HEK293T (cell line): ENCODE results near the gene SRD5A1.

Experiments
- CTCF ChIA-PET: fragments of 350-600 bp; formaldehyde crosslinking; extraction: SDS; loops from one replicate; lab custom pipeline; 2021; ENCODE audit warnings: antibody characterized with exemption, inconsistent platforms; lab: Yijun Ruan, JAX
- POLR2A ChIA-PET: fragments of 350-600 bp; formaldehyde crosslinking; extraction: SDS; loops from one replicate; lab custom pipeline; 2020; ENCODE audit warnings: antibody characterized with exemption, inconsistent platforms; lab: Yijun Ruan, JAX
- DNase-seq: peaks from one replicate; pipeline ENCODE4 v3.0.0; 2012; ENCODE audit warnings: mixed read lengths; ENCODE audit errors: extremely low spot score
- ARNT ChIP-seq: fragments of 450-650 bp; IDR thresholded peaks from 2 replicates; pipeline ENCODE4 v1.6.1; 2017; ENCODE audit warnings: mild to moderate bottlenecking
- BHLHE40 ChIP-seq: fragments of 450-650 bp; IDR thresholded peaks from 2 replicates; pipeline ENCODE4 v1.6.1; 2016; ENCODE audit warnings: mild to moderate bottlenecking, moderate library complexity, borderline replicate concordance
- CTBP1 ChIP-seq: fragments of 450-650 bp; IDR thresholded peaks from 2 replicates; pipeline ENCODE4 v1.6.1; 2016; ENCODE audit warnings: borderline replicate concordance
- ELF4 ChIP-seq: fragments of 450-650 bp; IDR thresholded peaks from 2 replicates; pipeline ENCODE4 v1.6.1; 2017; ENCODE audit warnings: antibody characterized with exemption
- FOXA1 ChIP-seq: fragments of 450-650 bp; IDR thresholded peaks from 2 replicates; pipeline ENCODE4 v1.6.1; 2016; ENCODE audit warnings: mild to moderate bottlenecking
- FOXK2 ChIP-seq: fragments of 450-650 bp; IDR thresholded peaks from 2 replicates; pipeline ENCODE4 v1.6.1; 2016; ENCODE audit warnings: mild to moderate bottlenecking
- FOXM1 ChIP-seq: fragments of 450-650 bp; IDR thresholded peaks from 2 replicates; pipeline ENCODE4 v1.6.1; 2017; ENCODE audit warnings: mild to moderate bottlenecking, borderline replicate concordance
- HDGF ChIP-seq: fragments of 450-650 bp; IDR thresholded peaks from 2 replicates; pipeline ENCODE4 v1.6.1; 2017; ENCODE audit warnings: antibody characterized with exemption, borderline replicate concordance
- L3MBTL2 ChIP-seq: fragments of 450-650 bp; conservative IDR thresholded peaks from 2 replicates; pipeline ENCODE4 v1.6.1; 2016; ENCODE audit warnings: mild to moderate bottlenecking
- LEF1 ChIP-seq: fragments of 450-650 bp; IDR thresholded peaks from 2 replicates; pipeline ENCODE4 v1.6.1; 2017; ENCODE audit warnings: mild to moderate bottlenecking, borderline replicate concordance
- NFRKB ChIP-seq: fragments of 450-650 bp; IDR thresholded peaks from 2 replicates; pipeline ENCODE4 v1.6.1; 2016; ENCODE audit warnings: mild to moderate bottlenecking, moderate library complexity
- SP1 ChIP-seq: fragments of 450-650 bp; IDR thresholded peaks from 2 replicates; pipeline ENCODE4 v1.6.1; 2017
- SUZ12 ChIP-seq: fragments of 450-650 bp; IDR thresholded peaks from 2 replicates; pipeline ENCODE4 v1.6.1; 2016; ENCODE audit warnings: mild to moderate bottlenecking
- TARDBP ChIP-seq: fragments of 450-650 bp; IDR thresholded peaks from 2 replicates; pipeline ENCODE4 v1.6.1; 2016
- ZNF384 ChIP-seq: fragments of 450-650 bp; IDR thresholded peaks from 2 replicates; pipeline ENCODE4 v1.6.1; 2016
- TF ChIP-seq, protein P1 (sequence below): fragments of 450-650 bp; IDR thresholded peaks from 2 replicates; pipeline ENCODE4 v1.6.1; 2016

Gene SRD5A1

DNA sequence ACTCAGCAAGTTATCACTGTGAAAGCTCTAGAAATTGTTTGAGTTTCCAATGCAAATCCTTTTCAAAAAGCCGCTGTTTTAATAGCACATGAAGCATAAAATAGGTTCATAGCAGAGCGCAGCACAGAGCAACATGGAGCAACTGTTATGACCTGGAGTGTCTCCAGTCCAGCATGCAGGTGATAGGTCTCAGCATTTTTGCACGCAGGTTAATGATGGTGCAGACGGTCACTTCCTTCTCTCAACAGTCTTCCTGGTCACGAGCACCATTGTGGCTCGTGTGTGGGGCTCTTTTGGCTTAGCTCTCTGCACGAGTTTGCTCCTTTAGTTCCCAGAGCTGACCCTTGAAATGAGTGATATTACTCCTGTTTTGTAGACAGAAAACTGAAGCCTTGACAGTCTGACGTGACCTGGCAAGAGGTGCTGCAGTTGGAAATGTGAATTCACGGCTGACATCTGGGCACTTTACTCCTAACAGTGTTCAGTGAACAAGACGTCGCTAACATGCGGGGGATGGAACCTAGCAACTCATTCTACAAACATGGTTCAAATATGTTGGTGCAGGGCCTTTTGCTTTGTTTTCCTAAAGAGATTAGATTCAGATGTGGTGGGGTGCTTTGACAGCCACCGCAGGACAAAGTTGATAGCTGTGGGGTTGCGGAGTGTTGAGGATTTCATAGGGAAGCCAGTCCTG, 90.0 kb downstream of the SRD5A1 start:
- POLR2A ChIA-PET, result interaction anchor here (1.2 to 1.3 kb wide), 2 partner anchors 10 to 90 kb away, joined by 3 to 4 read pairs; partner anchors contain the start of genes SRD5A1 and TENT4A
- TF ChIP-seq ELF4 (no peak), ARNT (no peak), SP1 (no peak), TARDBP (no peak), FOXM1 (no peak), HDGF (no peak), CTBP1 (no peak)
- TF ChIP-seq, protein P1, sequence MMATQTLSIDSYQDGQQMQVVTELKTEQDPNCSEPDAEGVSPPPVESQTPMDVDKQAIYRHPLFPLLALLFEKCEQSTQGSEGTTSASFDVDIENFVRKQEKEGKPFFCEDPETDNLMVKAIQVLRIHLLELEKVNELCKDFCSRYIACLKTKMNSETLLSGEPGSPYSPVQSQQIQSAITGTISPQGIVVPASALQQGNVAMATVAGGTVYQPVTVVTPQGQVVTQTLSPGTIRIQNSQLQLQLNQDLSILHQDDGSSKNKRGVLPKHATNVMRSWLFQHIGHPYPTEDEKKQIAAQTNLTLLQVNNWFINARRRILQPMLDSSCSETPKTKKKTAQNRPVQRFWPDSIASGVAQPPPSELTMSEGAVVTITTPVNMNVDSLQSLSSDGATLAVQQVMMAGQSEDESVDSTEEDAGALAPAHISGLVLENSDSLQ, result no peak
- CTCF ChIA-PET, result interaction anchor here (0.6 kb wide), 1 partner anchor 47 kb away, joined by 3 read pairs; no protein-coding TSS in a partner anchor
- DNase-seq, result no peak

DNA sequence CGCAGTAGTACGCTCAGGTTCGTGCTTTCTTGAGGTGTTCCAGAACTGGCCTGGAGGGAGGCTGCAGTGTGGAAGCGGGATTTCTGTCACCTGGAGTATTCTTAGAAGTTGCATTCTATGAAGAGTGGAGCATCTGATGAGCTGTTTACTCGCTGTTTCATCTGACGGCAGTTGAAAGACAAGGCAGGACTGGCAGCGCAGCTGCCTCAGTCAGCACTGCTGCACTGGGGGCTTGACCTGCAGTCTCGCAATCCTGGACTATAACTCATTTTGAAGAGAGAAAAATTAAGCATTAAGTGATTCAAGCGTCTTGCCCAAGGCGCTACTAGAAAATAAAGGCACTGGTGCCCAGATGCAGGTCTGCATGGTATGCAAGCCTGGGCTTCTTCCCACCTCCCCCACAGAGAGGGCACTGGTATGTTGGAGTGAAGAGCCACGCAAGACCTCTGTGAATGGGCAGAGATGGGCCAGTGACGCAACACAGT, 90.6 kb downstream of the SRD5A1 start:
- no peak for DNase-seq
- CTCF ChIA-PET, result no interaction called here
- POLR2A ChIA-PET, result interaction anchor here (1.3 kb wide), 1 partner anchor 11 kb away, joined by 4 read pairs; the partner anchor contains the start of gene TENT4A
- TF ChIP-seq BHLHE40 (no peak), ZNF384 (no peak), L3MBTL2 (no peak), SP1 (no peak), ELF4 (no peak), FOXA1 (no peak), FOXK2 (no peak), SUZ12 (no peak), FOXM1 (no peak), ARNT (no peak), LEF1 (no peak), CTBP1 (no peak), TARDBP (no peak), NFRKB (no peak), HDGF (no peak)
- TF ChIP-seq, protein P1, result no peak
